HFF-Myc (cell line): Measurements from ENCODE around the gene LMO1.

Experiments used
- DNase-seq: peaks from one replicate; pipeline ENCODE4 v3.0.0-alpha.2; 2011; ENCODE audit warnings: low read depth; ENCODE audit errors: extremely low read depth
- H3K4me3 ChIP-seq: replicated peaks from 2 replicates; pipeline ENCODE4 v1.5.1; 2011; ENCODE audit warnings: low read depth, mild to moderate bottlenecking, control low read depth, low read length
- CTCF ChIP-seq: IDR thresholded peaks from 2 replicates; pipeline ENCODE4 v1.5.1; 2012; ENCODE audit warnings: mild to moderate bottlenecking, low read depth, low read length, control low read depth; ENCODE audit errors: missing control alignments

The LMO1 gene

GRCh38 chr11:8293171-8293570 is 29.5 kb upstream of the LMO1 start:
- no peak for DNase-seq
- no peak overlapping the region for H3K4me3 ChIP-seq
- TF ChIP-seq CTCF: no peak

GRCh38 chr11:8292351-8292750 is 28.7 kb upstream of the LMO1 start:
- no peak for DNase-seq
- no peak for TF ChIP-seq CTCF
- no peak overlapping the region for H3K4me3 ChIP-seq

- H3K4me3 ChIP-seq: no peak overlapping the region
- no peak for DNase-seq
- TF ChIP-seq CTCF: no peak
These were observed 28.0 kb upstream of the LMO1 start for GRCh38 chr11:8291421-8292350.

GRCh38 chr11:8290081-8290810 is 26.6 kb upstream of the LMO1 start:
- H3K4me3 ChIP-seq: no peak overlapping the region
- no peak for DNase-seq
- TF ChIP-seq CTCF: no peak

- TF ChIP-seq CTCF: no peak
These were observed 25.8 kb upstream of the LMO1 start for GRCh38 chr11:8289492-8289918.

GRCh38 chr11:8288824-8289491 is 25.3 kb upstream of the LMO1 start:
- no peak for DNase-seq

More at GRCh38 chr11:8289492-8289918, 25.8 kb upstream of the LMO1 start:
- DNase-seq: no peak
- no peak overlapping the region for H3K4me3 ChIP-seq

More at GRCh38 chr11:8288824-8289491, 25.3 kb upstream of the LMO1 start:
- no peak overlapping the region for H3K4me3 ChIP-seq
- no peak for TF ChIP-seq CTCF
